Activated CD4-positive, alpha-beta T cell treated with anti-CD3 and anti-CD28 coated beads for 48 hours (primary cell): ENCODE data around the gene UBASH3A.

Source experiments
- DNase-seq: peaks from one replicate; pipeline ENCODE4 v3.0.0-alpha.2; 2020

Gene UBASH3A

GRCh38 chr21:42374864-42375499, 28.7 kb upstream of the UBASH3A start:
- DNase-seq: no peak

GRCh38 chr21:42375506-42375905, 28.2 kb upstream of the UBASH3A start:
- no peak for DNase-seq

GRCh38 chr21:42375966-42376337, 27.8 kb upstream of the UBASH3A start:
- DNase-seq: no peak

GRCh38 chr21:42376338-42376982, 27.2 kb upstream of the UBASH3A start:
- DNase-seq: no peak

- DNase-seq: no peak
Measured at GRCh38 chr21:42377211-42377950, 26.3 kb upstream of the UBASH3A start.

GRCh38 chr21:42377951-42378340, 25.8 kb upstream of the UBASH3A start:
- DNase-seq: no peak

- DNase-seq: no peak
Measured at GRCh38 chr21:42378418-42378817, 25.3 kb upstream of the UBASH3A start.

GRCh38 chr21:42379426-42380215, 24.1 kb upstream of the UBASH3A start:
- no peak for DNase-seq

GRCh38 chr21:42381347-42381984, 22.2 kb upstream of the UBASH3A start:
- DNase-seq: peak; percentile 43

GRCh38 chr21:42382915-42383314, 20.8 kb upstream of the UBASH3A start:
- no peak for DNase-seq

GRCh38 chr21:42383331-42383730, 20.4 kb upstream of the UBASH3A start:
- DNase-seq: no peak

- no peak for DNase-seq
Measured at GRCh38 chr21:42384156-42384945, 19.4 kb upstream of the UBASH3A start.

- DNase-seq: no peak
Measured at GRCh38 chr21:42384989-42385388, 18.7 kb upstream of the UBASH3A start.

GRCh38 chr21:42385619-42386018, 18.1 kb upstream of the UBASH3A start:
- no peak for DNase-seq

GRCh38 chr21:42386034-42386591, 17.6 kb upstream of the UBASH3A start:
- no peak for DNase-seq

- no peak for DNase-seq
Measured at GRCh38 chr21:42387164-42387563, 16.5 kb upstream of the UBASH3A start.

GRCh38 chr21:42387843-42388340, 15.8 kb upstream of the UBASH3A start:
- DNase-seq: no peak

GRCh38 chr21:42388740-42389448, 14.8 kb upstream of the UBASH3A start:
- DNase-seq: no peak

- no peak for DNase-seq
Measured at GRCh38 chr21:42389449-42389835, 14.3 kb upstream of the UBASH3A start.

- DNase-seq: no peak
Measured at GRCh38 chr21:42390193-42390592, 13.5 kb upstream of the UBASH3A start.

GRCh38 chr21:42390696-42391095, 13.0 kb upstream of the UBASH3A start:
- no peak for DNase-seq
